H9 (cell line): ENCODE results near the gene CTSL. TPM values are rescaled to one million over a fixed set of nuclear protein-coding genes. Genes with fewer than 3 reads are reported as not detected.

Experiments
- DNase-seq: peaks from one replicate; pipeline ENCODE4 v3.0.0-alpha.2; 2017
- H2AFZ ChIP-seq: one replicate; pipeline ENCODE4 v1.6.1; 2013; ENCODE audit warnings: mild to moderate bottlenecking, low read length, control low read depth, moderate library complexity
- H2AK5ac ChIP-seq: 2 replicates; pipeline ENCODE4 v1.6.1; 2013; ENCODE audit warnings: low read length, control low read depth, mixed read lengths; ENCODE audit not compliant: insufficient read length
- H2BK120ac ChIP-seq: one replicate; pipeline ENCODE4 v1.6.1; 2013; ENCODE audit warnings: low read depth, mild to moderate bottlenecking, low read length, control low read depth, inconsistent platforms; ENCODE audit not compliant: poor library complexity, severe bottlenecking
- H2BK12ac ChIP-seq: 2 replicates; pipeline ENCODE4 v1.6.1; 2013; ENCODE audit warnings: low read length, control low read depth, mixed read lengths, low read depth; ENCODE audit not compliant: insufficient read length
- H2BK15ac ChIP-seq: 2 replicates; pipeline ENCODE4 v1.6.1; 2013; ENCODE audit warnings: low read depth, low read length, control low read depth
- H2BK20ac ChIP-seq: one replicate; pipeline ENCODE4 v1.6.1; 2013; ENCODE audit warnings: low read depth, mild to moderate bottlenecking, low read length, control low read depth, inconsistent platforms; ENCODE audit not compliant: poor library complexity, severe bottlenecking
- H2BK5ac ChIP-seq: 2 replicates; pipeline ENCODE4 v1.6.1; 2013; ENCODE audit warnings: low read length, control low read depth, mixed read lengths; ENCODE audit not compliant: insufficient read length
- H3K14ac ChIP-seq: 2 replicates; pipeline ENCODE4 v1.6.1; 2013; ENCODE audit warnings: low read length, control low read depth; ENCODE audit not compliant: insufficient read depth
- H3K18ac ChIP-seq: 2 replicates; pipeline ENCODE4 v1.6.1; 2013; ENCODE audit warnings: low read depth, mild to moderate bottlenecking, mixed read lengths, low read length, control low read depth; ENCODE audit not compliant: insufficient read length
- H3K23ac ChIP-seq: 2 replicates; pipeline ENCODE4 v1.6.1; 2013; ENCODE audit warnings: low read length, control low read depth, mixed read lengths, low read depth; ENCODE audit not compliant: insufficient read length
- H3K23me2 ChIP-seq: 2 replicates; pipeline ENCODE4 v1.6.1; 2013; ENCODE audit warnings: low read depth, mild to moderate bottlenecking, mixed read lengths, low read length, control low read depth; ENCODE audit not compliant: insufficient read length, poor library complexity, severe bottlenecking
- H3K27ac ChIP-seq: 2 replicates; pipeline ENCODE4 v1.5.1; 2013; ENCODE audit warnings: low read length, control low read depth, mixed read lengths, low read depth; ENCODE audit not compliant: insufficient read length
- H3K27me3 ChIP-seq: 2 replicates; pipeline ENCODE4 v1.6.1; 2013; ENCODE audit warnings: low read length, control low read depth, inconsistent platforms; ENCODE audit not compliant: insufficient read depth
- H3K4ac ChIP-seq: 2 replicates; pipeline ENCODE4 v1.6.1; 2013; ENCODE audit warnings: low read depth, mild to moderate bottlenecking, control low read depth, inconsistent platforms, low read length, moderate library complexity
- H3K4me1 ChIP-seq: 2 replicates; pipeline ENCODE4 v1.6.1; 2013; ENCODE audit warnings: low read length, control low read depth, inconsistent platforms; ENCODE audit not compliant: insufficient read depth
- H3K4me2 ChIP-seq: 2 replicates; pipeline ENCODE4 v1.6.1; 2013; ENCODE audit warnings: low read length, control low read depth, mixed read lengths; ENCODE audit not compliant: insufficient read length, insufficient read depth
- H3K56ac ChIP-seq: 2 replicates; pipeline ENCODE4 v1.6.1; 2013; ENCODE audit warnings: low read depth, mild to moderate bottlenecking, mixed read lengths, low read length, control low read depth; ENCODE audit not compliant: insufficient read length
- H3K79me1 ChIP-seq: 2 replicates; pipeline ENCODE4 v1.6.1; 2013; ENCODE audit warnings: low read depth, mild to moderate bottlenecking, moderate library complexity, low read length, control low read depth, inconsistent platforms; ENCODE audit not compliant: insufficient read depth, poor library complexity, severe bottlenecking
- H3K79me2 ChIP-seq: 2 replicates; pipeline ENCODE4 v1.6.1; 2013; ENCODE audit warnings: low read length, control low read depth, inconsistent platforms; ENCODE audit not compliant: insufficient read depth
- H3K9ac ChIP-seq: 2 replicates; pipeline ENCODE4 v1.6.1; 2013; ENCODE audit warnings: low read length, control low read depth, mixed read lengths; ENCODE audit not compliant: insufficient read length; ENCODE audit errors: extremely low read depth
- H3K9me3 ChIP-seq: one replicate; pipeline ENCODE4 v1.6.1; 2013; ENCODE audit warnings: low read depth, low read length, inconsistent platforms; ENCODE audit not compliant: control insufficient read depth
- H3T11ph ChIP-seq: one replicate; pipeline ENCODE4 v1.6.1; 2013; ENCODE audit warnings: mild to moderate bottlenecking, low read length, control low read depth, inconsistent platforms
- H4K20me1 ChIP-seq: one replicate; pipeline ENCODE4 v1.6.1; 2013; ENCODE audit not compliant: control insufficient read depth, insufficient read length, insufficient read depth
- H4K5ac ChIP-seq: 2 replicates; pipeline ENCODE4 v1.6.1; 2013; ENCODE audit warnings: low read depth, mild to moderate bottlenecking, mixed read lengths, low read length, control low read depth; ENCODE audit not compliant: insufficient read length
- H4K8ac ChIP-seq: replicated peaks from 2 replicates; pipeline ENCODE4 v1.6.1; 2013; ENCODE audit warnings: low read length, control low read depth, mixed read lengths, low read depth; ENCODE audit not compliant: insufficient read length
- H4K91ac ChIP-seq: 2 replicates; pipeline ENCODE4 v1.6.1; 2013; ENCODE audit warnings: low read depth, mild to moderate bottlenecking, moderate library complexity, mixed read lengths, low read length, control low read depth; ENCODE audit not compliant: insufficient read length
- H3K27ac Mint-ChIP-seq, 3 experiments: 2 replicates in 2 of 3; 3 replicates in 1 of 3; pipeline ENCODE4 v1.8.0; 2020 to 2021; ENCODE audit warnings: mixed read lengths in 3 of 3, mild to moderate bottlenecking in 1 of 3, moderate library complexity in 1 of 3
- H3K27me3 Mint-ChIP-seq: 2 replicates; pipeline ENCODE4 v1.8.0; 2021; ENCODE audit warnings: low read depth, mild to moderate bottlenecking, moderate library complexity, mixed read lengths
- H3K36me3 Mint-ChIP-seq, 3 experiments: 2 replicates in 2 of 3; 3 replicates in 1 of 3; pipeline ENCODE4 v1.8.0; 2020 to 2021; ENCODE audit warnings: low read depth in 3 of 3, mixed read lengths in 3 of 3; ENCODE audit not compliant: insufficient read depth in 1 of 3
- H3K4me1 Mint-ChIP-seq, 2 experiments: 2 replicates each; pipeline ENCODE4 v1.8.0; 2020; ENCODE audit warnings: mixed read lengths in 2 of 2
- H3K4me3 Mint-ChIP-seq, 2 experiments: 2 replicates in 1 of 2; 3 replicates in 1 of 2; pipeline ENCODE4 v1.8.0; 2020 to 2021; ENCODE audit warnings: mild to moderate bottlenecking in 2 of 2, mixed read lengths in 2 of 2, moderate library complexity in 1 of 2
- H3K9me3 Mint-ChIP-seq, 2 experiments: 2 replicates in 1 of 2; 3 replicates in 1 of 2; pipeline ENCODE4 v1.8.0; 2020; ENCODE audit warnings: mild to moderate bottlenecking in 2 of 2, mixed read lengths in 2 of 2, moderate library complexity in 1 of 2
- WGBS: extraction: QIAGEN DNeasy Blood & Tissue Kit; methylation state at CpG from one replicate; pipeline ENCODE4 v1.1.7; 2013; ENCODE audit warnings: missing lambda C conversion rate, low lambda C conversion rate, mixed read lengths; ENCODE audit not compliant: insufficient read length; ENCODE audit errors: extremely low coverage; 5-methylcytosine and 5-hydroxymethylcytosine counted together
- total RNA-seq: library from RNA; stranded (reverse); gene quantifications from 2 replicates; pipeline ENCODE4 v1.2.1, GENCODE V29; 2021
- TF ChIP-seq, protein P1 (sequence below): fragments of 200-600 bp; sonication (generic); conservative IDR thresholded peaks from 3 replicates; pipeline ENCODE4 v1.8.0; 2021; ENCODE audit warnings: antibody characterized with exemption, mild to moderate bottlenecking

CTSL gene
- total RNA-seq, 1 experiment from 2014 or later: 28.9 TPM

DNA sequence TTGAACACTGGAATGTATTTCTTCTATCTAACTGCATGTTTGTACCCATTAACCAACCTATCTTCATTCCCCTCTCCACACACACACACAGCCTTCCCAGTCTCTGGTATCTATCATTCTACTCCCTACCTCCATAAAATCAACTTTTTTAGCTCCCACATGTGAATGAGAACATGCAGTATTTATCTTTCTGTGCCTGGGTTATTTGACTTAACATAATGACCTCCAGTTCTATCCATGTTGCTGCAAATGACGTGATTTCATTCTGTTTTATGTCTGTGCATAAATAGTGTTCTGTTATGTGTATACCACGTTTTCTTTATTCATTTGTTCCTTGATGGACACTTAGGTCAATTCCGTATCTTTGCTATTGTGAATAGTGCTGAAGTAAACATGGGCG, 38.7 kb upstream of the CTSL start:
- peaks cover 55 to 65% (median 60%) of the 10 kb centered on the region in 3 experiments for H3K36me3 Mint-ChIP-seq
- H2BK15ac ChIP-seq: no peak overlapping the region

More for the DNA sequence above, 38.7 kb upstream of the CTSL start:
- no peak overlapping the region for H3K9ac ChIP-seq
- no CpG with 5 or more reads among the region's 4 CpGs for WGBS
- DNase-seq: no peak
- H3K79me1 ChIP-seq: no peaks in the 10 kb centered on the region
- H2BK5ac ChIP-seq: no peak overlapping the region
- H3K18ac ChIP-seq: no peak overlapping the region
- H3K27ac ChIP-seq: no peak overlapping the region
- no peak overlapping the region for H3K4ac ChIP-seq
- no peaks in the 10 kb centered on the region for H3K27me3 ChIP-seq
- Mint-ChIP-seq H3K9me3 (no peaks in the 10 kb centered on the region), H3K27me3 (no peaks in the 10 kb centered on the region), H3K27ac (no peak overlapping the region), H3K4me3 (no peak overlapping the region), H3K4me1 (peaks cover 9 to 13% of the 10 kb centered on the region in 2 experiments; a peak in 3 of 4 replicates)
- no peak overlapping the region for H2AK5ac ChIP-seq
- H4K8ac ChIP-seq: no peak overlapping the region
- no peak overlapping the region for H3K14ac ChIP-seq
- H3T11ph ChIP-seq: no peak overlapping the region
- H3K23me2 ChIP-seq: no peaks in the 10 kb centered on the region
- H3K9me3 ChIP-seq: no peaks in the 10 kb centered on the region
- no peak overlapping the region for H2BK20ac ChIP-seq
- TF ChIP-seq, protein P1, sequence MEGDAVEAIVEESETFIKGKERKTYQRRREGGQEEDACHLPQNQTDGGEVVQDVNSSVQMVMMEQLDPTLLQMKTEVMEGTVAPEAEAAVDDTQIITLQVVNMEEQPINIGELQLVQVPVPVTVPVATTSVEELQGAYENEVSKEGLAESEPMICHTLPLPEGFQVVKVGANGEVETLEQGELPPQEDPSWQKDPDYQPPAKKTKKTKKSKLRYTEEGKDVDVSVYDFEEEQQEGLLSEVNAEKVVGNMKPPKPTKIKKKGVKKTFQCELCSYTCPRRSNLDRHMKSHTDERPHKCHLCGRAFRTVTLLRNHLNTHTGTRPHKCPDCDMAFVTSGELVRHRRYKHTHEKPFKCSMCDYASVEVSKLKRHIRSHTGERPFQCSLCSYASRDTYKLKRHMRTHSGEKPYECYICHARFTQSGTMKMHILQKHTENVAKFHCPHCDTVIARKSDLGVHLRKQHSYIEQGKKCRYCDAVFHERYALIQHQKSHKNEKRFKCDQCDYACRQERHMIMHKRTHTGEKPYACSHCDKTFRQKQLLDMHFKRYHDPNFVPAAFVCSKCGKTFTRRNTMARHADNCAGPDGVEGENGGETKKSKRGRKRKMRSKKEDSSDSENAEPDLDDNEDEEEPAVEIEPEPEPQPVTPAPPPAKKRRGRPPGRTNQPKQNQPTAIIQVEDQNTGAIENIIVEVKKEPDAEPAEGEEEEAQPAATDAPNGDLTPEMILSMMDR: no peak
- no peaks in the 10 kb centered on the region for H3K79me2 ChIP-seq
- H4K5ac ChIP-seq: no peak overlapping the region
- H4K20me1 ChIP-seq: no peaks in the 10 kb centered on the region
- no peak overlapping the region for H4K91ac ChIP-seq
- no peak overlapping the region for H3K56ac ChIP-seq
- H3K4me2 ChIP-seq: no peak overlapping the region
- no peak overlapping the region for H2BK12ac ChIP-seq
- no peak overlapping the region for H2BK120ac ChIP-seq
- H3K23ac ChIP-seq: no peak overlapping the region
- H3K4me1 ChIP-seq: no peaks in the 10 kb centered on the region
- no peak overlapping the region for H2AFZ ChIP-seq
